ENCODE measurements around the gene C1orf198. TPM values are rescaled to one million over a fixed set of nuclear protein-coding genes. Genes with fewer than 3 reads are reported as not detected.
A peak's percentile ranks its signal among the peaks of the same experiment; 100 is the strongest.
"Not testable (repeated sequence)": the region's sequence is repeated elsewhere in the genome, so short reads cannot be mapped to it uniquely, and the experiment has no call there.

C1orf198 gene
- total RNA-seq, 1 donor from 2014 or later = 62.5 TPM

- DNase-seq (ENCODE audit: extremely low spot score, unreplicated experiment) = no peak
- Mint-ChIP-seq H3K27me3 (no peaks in the 10 kb centered on the region), H3K4me3 (peak overlapping the region; percentile 27), H3K36me3 (peaks cover 63% of the 10 kb centered on the region), H3K4me1 (ENCODE audit: unreplicated experiment) (peaks cover 30% of the 10 kb centered on the region), H3K9me3 (peaks cover 6% of the 10 kb centered on the region), H3K27ac (peak overlapping the region; percentile 72)
- TF ChIP-seq CTCF (conservative IDR thresholded peaks at IDR 0.05) = no peak
These were observed 18.7 kb downstream of the C1orf198 start for GRCh38 chr1:230849451-230850224.

- H3K4me1 Mint-ChIP-seq (ENCODE audit: unreplicated experiment) = peaks cover 30% of the 10 kb centered on the region
These were observed 20.1 kb downstream of the C1orf198 start for GRCh38 chr1:230848235-230848634.

GRCh38 chr1:230845184-230845583, 23.1 kb downstream of the C1orf198 start:
- Mint-ChIP-seq H3K36me3 (peaks cover 61% of the 10 kb centered on the region), H3K4me1 (ENCODE audit: unreplicated experiment) (peaks cover 16% of the 10 kb centered on the region)
- not testable (repeated sequence) for DNase-seq (ENCODE audit: extremely low spot score, unreplicated experiment); H3K27ac Mint-ChIP-seq; H3K27me3 Mint-ChIP-seq; H3K4me3 Mint-ChIP-seq; H3K9me3 Mint-ChIP-seq

More at GRCh38 chr1:230848235-230848634, 20.1 kb downstream of the C1orf198 start:
- Mint-ChIP-seq H3K36me3 (peaks cover 60% of the 10 kb centered on the region), H3K9me3 (peaks cover 6% of the 10 kb centered on the region), H3K27ac (no peak overlapping the region), H3K4me3 (no peak overlapping the region), H3K27me3 (no peaks in the 10 kb centered on the region)
- DNase-seq (ENCODE audit: extremely low spot score, unreplicated experiment) = no peak
- TF ChIP-seq CTCF (conservative IDR thresholded peaks at IDR 0.05) = no peak

- H3K27ac Mint-ChIP-seq = no peak overlapping the region
These were observed 23.8 kb downstream of the C1orf198 start for GRCh38 chr1:230844561-230844960.

GRCh38 chr1:230843503-230844309, 24.6 kb downstream of the C1orf198 start:
- no peak for DNase-seq (ENCODE audit: extremely low spot score, unreplicated experiment)
- Mint-ChIP-seq H3K4me3 (no peak overlapping the region), H3K9me3 (no peaks in the 10 kb centered on the region), H3K27me3 (no peaks in the 10 kb centered on the region), H3K27ac (no peak overlapping the region), H3K4me1 (ENCODE audit: unreplicated experiment) (peaks cover 7% of the 10 kb centered on the region), H3K36me3 (peaks cover 64% of the 10 kb centered on the region)
- no peak for TF ChIP-seq CTCF (conservative IDR thresholded peaks at IDR 0.05)

More at GRCh38 chr1:230844561-230844960, 23.8 kb downstream of the C1orf198 start:
- TF ChIP-seq CTCF (conservative IDR thresholded peaks at IDR 0.05) = no peak
- DNase-seq (ENCODE audit: extremely low spot score, unreplicated experiment) = no peak
- Mint-ChIP-seq H3K36me3 (peaks cover 62% of the 10 kb centered on the region), H3K4me1 (ENCODE audit: unreplicated experiment) (peaks cover 10% of the 10 kb centered on the region), H3K9me3 (no peaks in the 10 kb centered on the region), H3K4me3 (no peak overlapping the region), H3K27me3 (no peaks in the 10 kb centered on the region)

GRCh38 chr1:230842801-230843200, 25.5 kb downstream of the C1orf198 start:
- H3K9me3 Mint-ChIP-seq = no peaks in the 10 kb centered on the region
- no peak for DNase-seq (ENCODE audit: extremely low spot score, unreplicated experiment)
- no peaks in the 10 kb centered on the region for H3K4me1 Mint-ChIP-seq (ENCODE audit: unreplicated experiment)
- H3K36me3 Mint-ChIP-seq = peaks cover 62% of the 10 kb centered on the region
- H3K27me3 Mint-ChIP-seq = no peaks in the 10 kb centered on the region
- H3K4me3 Mint-ChIP-seq = no peak overlapping the region
- TF ChIP-seq CTCF (conservative IDR thresholded peaks at IDR 0.05) = no peak
- no peak overlapping the region for H3K27ac Mint-ChIP-seq

All from type B pancreatic cell (in vitro differentiated cells).